HepG2 (cell line): Measurements from ENCODE around the gene ATOH8. TPM values are rescaled to one million over a fixed set of nuclear protein-coding genes. Genes with fewer than 3 reads are reported as not detected.

ENCODE experiments used
- ZNF101 ChIP-seq: sonication (generic); formaldehyde crosslinking; IDR thresholded peaks from 2 replicates; pipeline ENCODE4 v1.4.0; 2020; ENCODE audit warnings: mild to moderate bottlenecking, low read depth, missing genetic modification reagents, borderline replicate concordance
- ZNF891 ChIP-seq: sonication (generic); formaldehyde crosslinking; IDR thresholded peaks from 2 replicates; pipeline ENCODE4 v1.5.0; 2020; ENCODE audit warnings: mild to moderate bottlenecking, missing genetic modification reagents
- polyA plus RNA-seq, 8 experiments: library from polyadenylated mRNA; depleted of rRNA in 3 of 8; stranded (reverse) in 7 of 8; unstranded in 1 of 8; fragments of >200 nt; fragmentation: Illumina TruSeq in 4 of 8; extraction: Trizol in 4 of 8; gene quantifications; 2 replicates each; pipeline versions ENCODE4 v1.2.1 to v1.2.3, GENCODE V29; 2011 to 2016; ENCODE audit warnings: low read depth in 4 of 8, missing spikeins in 1 of 8, mixed read lengths in 1 of 8; ENCODE audit not compliant: insufficient read depth in 1 of 8
- total RNA-seq, 5 experiments: library from RNA; depleted of rRNA; stranded (reverse); fragments of >200 nt; fragmentation: Illumina TruSeq; extraction: Trizol; gene quantifications; 2 replicates each; pipeline ENCODE4 v1.2.3, GENCODE V29; 2016; ENCODE audit warnings: low read depth in 1 of 5
- TF ChIP-seq, protein P1 (sequence below): sonication (generic); formaldehyde crosslinking; IDR thresholded peaks from 2 replicates; pipeline ENCODE4 v1.5.0; 2020; ENCODE audit warnings: mild to moderate bottlenecking, missing genetic modification reagents, borderline replicate concordance
- TF ChIP-seq, protein P2 (sequence below), 2 experiments: sonication (generic) in 1 of 2; formaldehyde crosslinking in 1 of 2; IDR thresholded peaks; 2 replicates each; pipeline versions ENCODE4 v1.6.1 to v1.9.0; 2014 to 2022; ENCODE audit warnings: antibody characterized with exemption in 1 of 2, borderline replicate concordance in 1 of 2, inconsistent platforms in 1 of 2, low read depth in 1 of 2, missing genetic modification reagents in 1 of 2

ATOH8 gene
- total and polyA plus RNA-seq, 2 of the 13 experiments (the other 11 are each of a cell fraction or from before 2014, with no cell fraction given): 0.13 to 0.61 TPM

DNA sequence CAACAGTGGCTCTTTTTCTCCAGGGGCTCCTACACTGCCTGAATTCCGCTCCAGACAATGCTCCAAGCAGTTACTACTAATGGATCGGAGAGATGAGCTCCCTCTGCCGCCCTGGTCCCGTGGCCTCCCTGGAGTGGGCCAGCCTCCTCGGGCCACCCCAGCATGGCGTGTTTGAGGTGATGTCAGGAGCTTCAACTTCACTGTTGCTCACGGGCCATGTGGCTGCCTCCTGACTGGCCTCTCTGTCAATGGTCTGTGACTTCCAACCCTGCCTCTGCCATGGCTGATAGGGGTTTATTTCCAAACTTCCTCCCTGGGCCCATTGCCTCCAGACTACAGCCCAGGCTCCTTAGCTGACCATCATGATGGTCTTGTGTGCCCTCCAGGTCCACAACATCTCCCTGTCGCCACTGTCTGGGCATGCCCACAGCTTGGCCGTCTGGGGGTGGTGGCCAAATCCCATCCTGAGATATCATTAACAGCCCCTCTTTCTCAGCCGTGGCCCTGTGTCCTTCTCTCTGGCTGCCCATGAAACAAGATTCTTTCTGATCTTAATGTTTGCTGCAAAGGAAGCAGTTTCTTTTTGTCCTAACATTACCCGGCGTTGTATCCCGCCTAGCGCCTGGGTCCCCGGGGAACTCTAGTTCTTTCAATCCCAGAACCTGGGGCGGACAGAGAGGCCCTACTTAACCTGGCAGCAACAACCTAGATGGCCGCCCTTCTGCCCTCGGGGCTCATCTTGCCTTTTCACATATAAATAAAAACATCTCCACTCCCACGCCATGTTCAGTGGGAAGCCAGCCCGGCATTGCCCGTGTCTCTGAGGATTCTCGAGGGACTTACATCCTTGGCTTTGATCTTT is 38.1 kb downstream of the ATOH8 start (continued):
- TF ChIP-seq, protein P1, sequence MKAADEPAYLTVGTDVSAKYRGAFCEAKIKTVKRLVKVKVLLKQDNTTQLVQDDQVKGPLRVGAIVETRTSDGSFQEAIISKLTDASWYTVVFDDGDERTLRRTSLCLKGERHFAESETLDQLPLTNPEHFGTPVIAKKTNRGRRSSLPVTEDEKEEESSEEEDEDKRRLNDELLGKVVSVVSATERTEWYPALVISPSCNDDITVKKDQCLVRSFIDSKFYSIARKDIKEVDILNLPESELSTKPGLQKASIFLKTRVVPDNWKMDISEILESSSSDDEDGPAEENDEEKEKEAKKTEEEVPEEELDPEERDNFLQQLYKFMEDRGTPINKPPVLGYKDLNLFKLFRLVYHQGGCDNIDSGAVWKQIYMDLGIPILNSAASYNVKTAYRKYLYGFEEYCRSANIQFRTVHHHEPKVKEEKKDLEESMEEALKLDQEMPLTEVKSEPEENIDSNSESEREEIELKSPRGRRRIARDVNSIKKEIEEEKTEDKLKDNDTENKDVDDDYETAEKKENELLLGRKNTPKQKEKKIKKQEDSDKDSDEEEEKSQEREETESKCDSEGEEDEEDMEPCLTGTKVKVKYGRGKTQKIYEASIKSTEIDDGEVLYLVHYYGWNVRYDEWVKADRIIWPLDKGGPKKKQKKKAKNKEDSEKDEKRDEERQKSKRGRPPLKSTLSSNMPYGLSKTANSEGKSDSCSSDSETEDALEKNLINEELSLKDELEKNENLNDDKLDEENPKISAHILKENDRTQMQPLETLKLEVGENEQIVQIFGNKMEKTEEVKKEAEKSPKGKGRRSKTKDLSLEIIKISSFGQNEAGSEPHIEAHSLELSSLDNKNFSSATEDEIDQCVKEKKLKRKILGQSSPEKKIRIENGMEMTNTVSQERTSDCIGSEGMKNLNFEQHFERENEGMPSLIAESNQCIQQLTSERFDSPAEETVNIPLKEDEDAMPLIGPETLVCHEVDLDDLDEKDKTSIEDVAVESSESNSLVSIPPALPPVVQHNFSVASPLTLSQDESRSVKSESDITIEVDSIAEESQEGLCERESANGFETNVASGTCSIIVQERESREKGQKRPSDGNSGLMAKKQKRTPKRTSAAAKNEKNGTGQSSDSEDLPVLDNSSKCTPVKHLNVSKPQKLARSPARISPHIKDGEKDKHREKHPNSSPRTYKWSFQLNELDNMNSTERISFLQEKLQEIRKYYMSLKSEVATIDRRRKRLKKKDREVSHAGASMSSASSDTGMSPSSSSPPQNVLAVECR (CRISPR knock-in tag): no peak
- TF ChIP-seq, protein P2, sequence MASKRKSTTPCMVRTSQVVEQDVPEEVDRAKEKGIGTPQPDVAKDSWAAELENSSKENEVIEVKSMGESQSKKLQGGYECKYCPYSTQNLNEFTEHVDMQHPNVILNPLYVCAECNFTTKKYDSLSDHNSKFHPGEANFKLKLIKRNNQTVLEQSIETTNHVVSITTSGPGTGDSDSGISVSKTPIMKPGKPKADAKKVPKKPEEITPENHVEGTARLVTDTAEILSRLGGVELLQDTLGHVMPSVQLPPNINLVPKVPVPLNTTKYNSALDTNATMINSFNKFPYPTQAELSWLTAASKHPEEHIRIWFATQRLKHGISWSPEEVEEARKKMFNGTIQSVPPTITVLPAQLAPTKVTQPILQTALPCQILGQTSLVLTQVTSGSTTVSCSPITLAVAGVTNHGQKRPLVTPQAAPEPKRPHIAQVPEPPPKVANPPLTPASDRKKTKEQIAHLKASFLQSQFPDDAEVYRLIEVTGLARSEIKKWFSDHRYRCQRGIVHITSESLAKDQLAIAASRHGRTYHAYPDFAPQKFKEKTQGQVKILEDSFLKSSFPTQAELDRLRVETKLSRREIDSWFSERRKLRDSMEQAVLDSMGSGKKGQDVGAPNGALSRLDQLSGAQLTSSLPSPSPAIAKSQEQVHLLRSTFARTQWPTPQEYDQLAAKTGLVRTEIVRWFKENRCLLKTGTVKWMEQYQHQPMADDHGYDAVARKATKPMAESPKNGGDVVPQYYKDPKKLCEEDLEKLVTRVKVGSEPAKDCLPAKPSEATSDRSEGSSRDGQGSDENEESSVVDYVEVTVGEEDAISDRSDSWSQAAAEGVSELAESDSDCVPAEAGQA (IDR thresholded peaks at IDR 0.05; ENCODE audit: low read depth): no peak
- TF ChIP-seq, protein P2 (CRISPR knock-in tag; IDR thresholded peaks at IDR 0.05; ENCODE audit: borderline replicate concordance): no peak
- TF ChIP-seq ZNF891 (CRISPR knock-in tag): no peak
- no peak for TF ChIP-seq ZNF101 (CRISPR knock-in tag)
- TF ChIP-seq, all 625 proteins: peak for 0
